ENCODE measurements around the gene CCDC33. TPM values are rescaled to one million over a fixed set of nuclear protein-coding genes. Genes with fewer than 3 reads are reported as not detected.

CCDC33 gene
- total RNA-seq, 1 donor, result not detected

GRCh38 chr15:74315626-74316025 lies 79.5 kb downstream of the CCDC33 start:
- H3K27me3 ChIP-seq (ENCODE audit: insufficient read depth, low read length), result no peaks in the 10 kb centered on the region
- peaks cover 12% of the 10 kb centered on the region for H3K4me1 ChIP-seq (ENCODE audit: insufficient read depth, low read length)
- H3K9me3 ChIP-seq (ENCODE audit: low read depth, low read length), result no peaks in the 10 kb centered on the region
- no peak overlapping the region for H3K4me3 ChIP-seq (ENCODE audit: low read length)

- Histone ChIP-seq H3K27me3 (ENCODE audit: insufficient read depth, low read length) (no peaks in the 10 kb centered on the region), H3K9me3 (ENCODE audit: low read depth, low read length) (no peaks in the 10 kb centered on the region), H3K4me1 (ENCODE audit: insufficient read depth, low read length) (peaks cover 12% of the 10 kb centered on the region)
Measured at GRCh38 chr15:74316141-74316540, 80.0 kb downstream of the CCDC33 start.

GRCh38 chr15:74317820-74318375 lies 81.8 kb downstream of the CCDC33 start:
- Histone ChIP-seq H3K27me3 (ENCODE audit: insufficient read depth, low read length) (no peaks in the 10 kb centered on the region), H3K4me3 (ENCODE audit: low read length) (no peak overlapping the region), H3K4me1 (ENCODE audit: insufficient read depth, low read length) (peaks cover 12% of the 10 kb centered on the region), H3K9me3 (ENCODE audit: low read depth, low read length) (no peaks in the 10 kb centered on the region)

More at GRCh38 chr15:74316141-74316540, 80.0 kb downstream of the CCDC33 start:
- H3K4me3 ChIP-seq (ENCODE audit: low read length), result no peak overlapping the region

GRCh38 chr15:74318376-74319137 lies 82.4 kb downstream of the CCDC33 start:
- peaks cover 12% of the 10 kb centered on the region for H3K4me1 ChIP-seq (ENCODE audit: insufficient read depth, low read length)
- no peaks in the 10 kb centered on the region for H3K9me3 ChIP-seq (ENCODE audit: low read depth, low read length)
- H3K4me3 ChIP-seq (ENCODE audit: low read length), result no peak overlapping the region
- H3K27me3 ChIP-seq (ENCODE audit: insufficient read depth, low read length), result no peaks in the 10 kb centered on the region

DNA sequence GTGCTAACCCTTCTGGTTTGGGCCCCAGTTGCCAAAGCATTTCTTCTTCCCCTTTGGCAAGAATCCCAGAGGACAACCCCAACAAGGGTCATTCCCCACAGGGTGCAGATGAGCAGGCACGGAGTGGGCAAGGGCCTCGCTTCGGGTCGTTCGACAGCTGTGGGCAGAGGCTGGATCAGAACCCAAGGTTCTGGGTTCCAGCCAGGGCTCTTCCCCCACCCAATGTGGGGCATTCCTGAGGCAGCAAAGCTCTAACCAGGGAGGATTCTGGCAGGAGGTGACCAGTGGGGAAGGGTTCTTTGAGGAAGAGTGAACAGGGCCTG lies 83.0 kb downstream of the CCDC33 start:
- no peaks in the 10 kb centered on the region for H3K27me3 ChIP-seq (ENCODE audit: insufficient read depth, low read length)
- H3K4me1 ChIP-seq (ENCODE audit: insufficient read depth, low read length), result peaks cover 12% of the 10 kb centered on the region
- no peaks in the 10 kb centered on the region for H3K9me3 ChIP-seq (ENCODE audit: low read depth, low read length)
- H3K4me3 ChIP-seq (ENCODE audit: low read length), result no peak overlapping the region

DNA sequence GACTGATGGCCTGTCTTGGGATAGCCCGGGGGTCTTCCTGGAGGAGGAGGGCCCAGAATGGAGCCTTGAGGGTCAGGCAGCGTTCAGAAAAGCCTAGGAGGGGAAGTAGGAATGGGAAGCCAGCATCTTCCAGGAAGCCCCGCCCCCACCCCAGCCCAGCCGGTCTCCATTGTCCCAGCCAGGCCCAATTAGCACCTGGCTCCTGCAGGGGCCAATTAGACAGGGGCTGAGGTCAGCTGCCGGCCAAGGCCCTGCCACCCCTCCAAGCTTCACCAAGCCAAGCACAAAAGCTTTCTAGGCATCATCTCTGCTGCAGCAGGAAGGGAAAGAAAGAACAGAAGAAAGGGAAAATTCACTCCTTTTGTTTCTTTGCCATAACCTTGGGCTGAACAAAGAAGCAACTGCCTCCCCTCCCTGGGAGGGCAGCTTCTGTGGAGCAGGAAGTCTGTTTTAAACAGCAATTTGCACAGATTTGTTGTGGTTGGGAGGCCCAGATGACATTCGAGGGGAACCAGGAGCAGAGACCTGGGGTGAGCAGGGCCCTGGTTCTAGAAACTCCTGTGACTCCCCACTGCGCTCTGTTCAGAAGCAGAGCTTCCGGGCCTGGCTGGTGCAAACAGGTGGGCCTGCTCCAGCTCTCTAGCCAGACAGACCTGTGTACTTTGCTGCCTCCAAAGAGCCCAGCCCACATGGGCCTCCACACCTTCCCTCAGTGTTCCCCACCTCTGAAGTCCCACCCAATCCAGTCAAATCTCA lies 83.6 kb downstream of the CCDC33 start:
- Histone ChIP-seq H3K4me3 (ENCODE audit: low read length) (no peak overlapping the region), H3K27me3 (ENCODE audit: insufficient read depth, low read length) (no peaks in the 10 kb centered on the region), H3K4me1 (ENCODE audit: insufficient read depth, low read length) (peaks cover 10% of the 10 kb centered on the region), H3K9me3 (ENCODE audit: low read depth, low read length) (no peaks in the 10 kb centered on the region)

GRCh38 chr15:74320352-74321247 lies 84.5 kb downstream of the CCDC33 start:
- no peaks in the 10 kb centered on the region for H3K27me3 ChIP-seq (ENCODE audit: insufficient read depth, low read length)
- H3K9me3 ChIP-seq (ENCODE audit: low read depth, low read length), result no peaks in the 10 kb centered on the region
- no peak overlapping the region for H3K4me3 ChIP-seq (ENCODE audit: low read length)
- peaks cover 2% of the 10 kb centered on the region for H3K4me1 ChIP-seq (ENCODE audit: insufficient read depth, low read length)

DNA sequence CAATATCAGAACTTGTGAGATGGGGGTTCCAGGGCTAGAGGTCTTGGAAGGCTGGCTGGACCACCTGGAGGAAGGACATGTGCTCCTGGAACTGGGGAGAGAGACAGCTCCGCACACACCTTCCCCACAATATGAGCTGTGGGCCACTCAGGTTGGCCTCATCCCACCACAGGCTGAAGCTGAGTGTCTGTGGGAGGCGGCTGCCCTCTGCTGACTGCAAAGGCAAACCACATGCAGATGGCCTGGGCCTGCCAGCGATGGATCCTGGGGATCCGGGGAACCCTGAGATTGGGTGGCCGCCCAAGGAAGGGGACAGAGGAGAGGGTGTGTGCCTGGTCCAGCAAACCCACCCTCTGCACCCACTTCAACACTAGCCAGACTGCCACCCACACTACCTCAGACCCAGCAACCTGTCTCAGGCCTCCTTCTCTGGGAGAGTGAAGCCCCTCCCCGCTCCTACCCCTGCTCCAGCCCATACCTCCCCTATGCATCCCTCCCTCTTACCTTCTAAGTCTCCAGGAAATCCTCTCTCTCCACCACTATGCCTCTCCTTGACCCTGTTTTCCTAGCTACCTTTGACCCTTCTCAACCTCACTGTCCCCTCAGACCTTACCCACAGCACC lies 86.5 kb downstream of the CCDC33 start:
- no peaks in the 10 kb centered on the region for H3K4me1 ChIP-seq (ENCODE audit: insufficient read depth, low read length)
- H3K9me3 ChIP-seq (ENCODE audit: low read depth, low read length), result no peaks in the 10 kb centered on the region
- no peak overlapping the region for H3K4me3 ChIP-seq (ENCODE audit: low read length)
- no peaks in the 10 kb centered on the region for H3K27me3 ChIP-seq (ENCODE audit: insufficient read depth, low read length)

DNA sequence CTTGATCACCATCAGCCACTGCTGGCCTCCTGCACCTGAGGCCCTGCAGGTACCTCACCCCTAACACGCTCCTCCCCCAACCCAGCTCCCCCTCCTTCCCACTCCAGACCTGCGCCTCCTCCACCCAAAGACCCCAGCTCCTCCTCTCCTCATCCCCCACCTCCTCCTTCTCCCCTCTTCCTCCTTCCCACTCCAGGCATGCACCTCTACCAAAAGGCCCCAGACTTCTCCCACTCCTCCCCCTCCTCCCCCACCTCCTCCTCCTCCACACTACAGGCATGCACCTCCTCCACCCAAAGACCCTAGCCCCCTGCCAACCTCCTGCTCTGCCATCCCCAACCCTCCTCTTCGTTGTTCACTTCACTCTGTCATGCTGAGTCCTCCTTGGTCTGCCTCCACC lies 88.6 kb downstream of the CCDC33 start:
- no peaks in the 10 kb centered on the region for H3K27me3 ChIP-seq (ENCODE audit: insufficient read depth, low read length)
- no peak overlapping the region for H3K4me3 ChIP-seq (ENCODE audit: low read length)
- H3K4me1 ChIP-seq (ENCODE audit: insufficient read depth, low read length), result peaks cover 5% of the 10 kb centered on the region
- H3K9me3 ChIP-seq (ENCODE audit: low read depth, low read length), result no peaks in the 10 kb centered on the region

- Histone ChIP-seq H3K27me3 (ENCODE audit: insufficient read depth, low read length) (no peaks in the 10 kb centered on the region), H3K4me1 (ENCODE audit: insufficient read depth, low read length) (peaks cover 5% of the 10 kb centered on the region), H3K4me3 (ENCODE audit: low read length) (no peak overlapping the region), H3K9me3 (ENCODE audit: low read depth, low read length) (no peaks in the 10 kb centered on the region)
Measured at GRCh38 chr15:74326746-74327145, 90.6 kb downstream of the CCDC33 start.

DNA sequence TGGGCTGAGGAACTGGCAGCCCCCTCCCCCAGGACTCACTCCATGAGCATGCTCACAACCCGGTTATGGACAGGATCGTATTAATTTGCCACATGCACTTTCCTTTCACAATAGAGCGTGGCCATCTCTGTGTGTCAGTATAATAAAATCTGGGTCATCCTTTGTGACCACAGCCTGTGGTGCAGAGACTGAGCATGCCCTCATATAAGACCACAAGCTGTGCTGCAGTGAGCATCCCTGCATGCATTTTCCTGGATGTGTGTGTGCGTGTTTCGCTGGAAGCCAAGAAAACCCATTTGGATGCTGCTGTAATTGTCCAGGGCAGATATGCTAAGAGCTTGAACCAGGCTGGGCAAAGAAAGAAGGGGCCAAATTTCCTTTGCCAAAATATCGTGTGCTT lies 91.6 kb downstream of the CCDC33 start:
- H3K4me3 ChIP-seq (ENCODE audit: low read length), result no peak overlapping the region
- H3K4me1 ChIP-seq (ENCODE audit: insufficient read depth, low read length), result peaks cover 5% of the 10 kb centered on the region
- H3K27me3 ChIP-seq (ENCODE audit: insufficient read depth, low read length), result no peaks in the 10 kb centered on the region
- H3K9me3 ChIP-seq (ENCODE audit: low read depth, low read length), result no peaks in the 10 kb centered on the region

- Histone ChIP-seq H3K27me3 (ENCODE audit: insufficient read depth, low read length) (no peaks in the 10 kb centered on the region), H3K4me3 (ENCODE audit: low read length) (no peak overlapping the region), H3K9me3 (ENCODE audit: low read depth, low read length) (no peaks in the 10 kb centered on the region), H3K4me1 (ENCODE audit: insufficient read depth, low read length) (peaks cover 5% of the 10 kb centered on the region)
Measured at GRCh38 chr15:74328331-74329056, 92.4 kb downstream of the CCDC33 start.

DNA sequence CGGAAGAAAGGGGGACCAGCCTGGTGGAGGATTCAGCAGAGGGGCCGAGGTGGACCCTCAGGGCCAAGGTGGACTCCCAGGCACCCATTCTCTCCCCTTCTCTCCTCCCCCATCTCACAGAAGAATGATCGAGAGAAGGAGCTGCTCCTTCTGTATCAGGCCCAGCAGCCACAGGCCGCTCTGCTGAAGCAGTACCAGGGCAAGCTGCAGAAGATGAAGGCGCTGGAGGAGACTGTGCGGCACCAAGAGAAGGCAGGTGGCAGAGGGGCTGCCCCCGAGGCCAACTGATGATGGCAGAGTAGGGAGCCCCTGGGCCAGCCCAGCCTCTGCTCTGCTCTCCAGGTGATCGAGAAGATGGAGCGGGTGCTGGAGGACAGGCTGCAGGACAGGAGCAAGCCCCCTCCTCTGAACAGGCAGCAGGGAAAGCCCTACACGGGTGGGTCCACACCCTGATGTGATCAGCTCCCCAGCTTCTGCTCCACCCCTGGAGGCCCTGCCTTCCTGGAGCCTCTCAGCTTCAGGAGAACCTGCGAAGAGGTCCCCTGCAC lies 94.8 kb downstream of the CCDC33 start:
- H3K4me3 ChIP-seq (ENCODE audit: low read length), result no peak overlapping the region
- H3K27me3 ChIP-seq (ENCODE audit: insufficient read depth, low read length), result no peaks in the 10 kb centered on the region
- H3K9me3 ChIP-seq (ENCODE audit: low read depth, low read length), result no peaks in the 10 kb centered on the region
- peaks cover 5% of the 10 kb centered on the region for H3K4me1 ChIP-seq (ENCODE audit: insufficient read depth, low read length)

GRCh38 chr15:74332011-74332410 lies 95.9 kb downstream of the CCDC33 start:
- Histone ChIP-seq H3K9me3 (ENCODE audit: low read depth, low read length) (no peaks in the 10 kb centered on the region), H3K27me3 (ENCODE audit: insufficient read depth, low read length) (no peaks in the 10 kb centered on the region), H3K4me1 (ENCODE audit: insufficient read depth, low read length) (peaks cover 5% of the 10 kb centered on the region), H3K4me3 (ENCODE audit: low read length) (no peak overlapping the region)
